GM12878 (cell line): Measurements from ENCODE around the gene STKLD1. TPM values are rescaled to one million over a fixed set of nuclear protein-coding genes. Genes with fewer than 3 reads are reported as not detected.

Experiments
- ASH2L ChIP-seq: fragments of 300-600, 200-600 bp; sonication (generic); IDR thresholded peaks from 2 replicates; pipeline ENCODE4 v1.6.1; 2017; ENCODE audit warnings: low read depth, mild to moderate bottlenecking, borderline replicate concordance
- ATF7 ChIP-seq: fragments of 450-650 bp; IDR thresholded peaks from 2 replicates; pipeline ENCODE4 v1.6.1; 2016; ENCODE audit warnings: low read depth, mild to moderate bottlenecking
- CBX5 ChIP-seq: sonication (generic); IDR thresholded peaks from 2 replicates; pipeline ENCODE4 v1.6.1; 2016; ENCODE audit warnings: low read depth, moderate library complexity, mild to moderate bottlenecking, inconsistent platforms
- CEBPB ChIP-seq, 2 experiments: fragments of 150-350 bp in 1 of 2; IDR thresholded peaks; 2 replicates each; pipeline ENCODE4 v1.6.1; 2012 to 2014; ENCODE audit warnings: low read depth in 2 of 2, low read length in 2 of 2, borderline replicate concordance in 1 of 2, inconsistent platforms in 1 of 2
- E2F8 ChIP-seq: fragments of 450-650 bp; IDR thresholded peaks from 2 replicates; pipeline ENCODE4 v1.6.1; 2018; ENCODE audit warnings: mild to moderate bottlenecking, low read depth, moderate library complexity; ENCODE audit not compliant: partially characterized antibody
- ESRRA ChIP-seq: IDR thresholded peaks from 2 replicates; pipeline ENCODE4 v1.6.1; 2012; ENCODE audit warnings: mild to moderate bottlenecking, low read length, improper control_type of control experiment
- GABPA ChIP-seq: IDR thresholded peaks from 2 replicates; pipeline ENCODE4 v1.6.1; 2014; ENCODE audit warnings: antibody characterized with exemption, low read depth, mild to moderate bottlenecking, inconsistent platforms
- IRF3 ChIP-seq: fragments of 450-650 bp; IDR thresholded peaks from 2 replicates; pipeline ENCODE4 v1.6.1; 2014; ENCODE audit warnings: mild to moderate bottlenecking
- JUND ChIP-seq: IDR thresholded peaks from 2 replicates; pipeline ENCODE4 v1.6.1; 2012; ENCODE audit warnings: low read depth, mild to moderate bottlenecking, low read length, improper control_type of control experiment, moderate library complexity
- MAX ChIP-seq: IDR thresholded peaks from 2 replicates; pipeline ENCODE4 v1.6.1; 2012; ENCODE audit warnings: low read depth, low read length, improper control_type of control experiment
- MYB ChIP-seq: fragments of 150-350 bp; IDR thresholded peaks from 2 replicates; pipeline ENCODE4 v1.6.1; 2014; ENCODE audit warnings: mild to moderate bottlenecking, low read depth, low read length, borderline replicate concordance
- NBN ChIP-seq: fragments of 450-650 bp; IDR thresholded peaks from 2 replicates; pipeline ENCODE4 v1.6.1; 2016
- NR2C2 ChIP-seq: IDR thresholded peaks from 2 replicates; pipeline ENCODE4 v1.6.1; 2011; ENCODE audit warnings: borderline replicate concordance, low read depth; ENCODE audit not compliant: control insufficient read depth, insufficient read length
- PAX5 ChIP-seq: IDR thresholded peaks from 2 replicates; pipeline ENCODE4 v1.6.1; 2011; ENCODE audit warnings: low read depth, low read length, borderline replicate concordance
- POLR2A ChIP-seq: IDR thresholded peaks from 2 replicates; pipeline ENCODE4 v1.6.1; 2011; ENCODE audit warnings: low read depth, mild to moderate bottlenecking, low read length
- REST ChIP-seq: IDR thresholded peaks from 2 replicates; pipeline ENCODE4 v1.6.1; 2012; ENCODE audit warnings: mild to moderate bottlenecking, low read depth, low read length
- SIX5 ChIP-seq: IDR thresholded peaks from 2 replicates; pipeline ENCODE4 v1.6.1; 2011; ENCODE audit warnings: mild to moderate bottlenecking, low read depth, low read length, moderate library complexity; ENCODE audit not compliant: severe bottlenecking
- TAF1 ChIP-seq: IDR thresholded peaks from 2 replicates; pipeline ENCODE4 v1.6.1; 2011; ENCODE audit warnings: mild to moderate bottlenecking, low read depth, low read length, borderline replicate concordance
- USF1 ChIP-seq: IDR thresholded peaks from 2 replicates; pipeline ENCODE4 v1.6.1; 2011; ENCODE audit warnings: borderline replicate concordance, low read depth, mild to moderate bottlenecking, moderate library complexity, mixed read lengths, low read length; ENCODE audit not compliant: insufficient read depth; ENCODE audit errors: extremely low read length
- WRNIP1 ChIP-seq: IDR thresholded peaks from 2 replicates; pipeline ENCODE4 v1.6.1; 2011; ENCODE audit warnings: low read depth, low read length, improper control_type of control experiment, borderline replicate concordance
- ZSCAN29 ChIP-seq: fragments of 450-650 bp; IDR thresholded peaks from 2 replicates; pipeline ENCODE4 v1.6.1; 2017; ENCODE audit warnings: mild to moderate bottlenecking, moderate library complexity
- polyA plus RNA-seq, 11 experiments: library from polyadenylated mRNA; depleted of rRNA in 4 of 11; unstranded in 6 of 11; stranded (reverse) in 5 of 11; fragments of >200 nt; fragmentation: Nextera tagmentation in 4 of 11; fragmentation: Illumina TruSeq in 1 of 11; extraction: Ambion mirVana in 4 of 11; extraction: Trizol in 1 of 11; gene quantifications; 1 replicate in 1 of 11; 2 replicates in 10 of 11; pipeline versions ENCODE4 v1.2.1 to v1.2.3, GENCODE V29; 2011 to 2016; ENCODE audit warnings: inconsistent platforms in 2 of 11, missing spikeins in 2 of 11, low read depth in 1 of 11
- total RNA-seq, 4 experiments: library from RNA; depleted of rRNA in 3 of 4; stranded (reverse); fragments of >200 nt in 3 of 4; fragmentation: Illumina TruSeq in 1 of 4; extraction: Trizol in 1 of 4; gene quantifications; 2 replicates each; pipeline versions ENCODE4 v1.2.1 to v1.2.3, GENCODE V29; 2013 to 2021

The STKLD1 gene
- total and polyA plus RNA-seq, 10 of the 15 experiments (the other 5 are each of a cell fraction or from before 2014, with no cell fraction given): 0.07 to 0.40 (median 0.29) TPM; not detected in 4

- TF ChIP-seq E2F8: peak; percentile 97
- TF ChIP-seq PAX5: peak; percentile 49; the same call in 1 of the 2 replicates
- TF ChIP-seq IRF3: peak; percentile 26; the same call in 1 of the 2 replicates
- no peak for TF ChIP-seq JUND
- TF ChIP-seq POLR2A: peak; percentile 87
- TF ChIP-seq TAF1: peak; percentile 78
- TF ChIP-seq CEBPB (IDR thresholded peaks at IDR 0.05; ENCODE audit: borderline replicate concordance in 1 of 2, low read depth in 2 of 2, low read length in 2 of 2): no peak
- no peak for TF ChIP-seq WRNIP1
- TF ChIP-seq ASH2L: no peak
- TF ChIP-seq NR2C2: no peak
- 0 out of 2 replicates have a peak, but pooled peaks have one; percentile 53 for TF ChIP-seq CBX5
- TF ChIP-seq MYB: no peak
- peak; percentile 97 for TF ChIP-seq GABPA
- TF ChIP-seq ESRRA: no peak
- TF ChIP-seq ATF7: peak; percentile 62; the same call in 1 of the 2 replicates
- peak; percentile 66 for TF ChIP-seq SIX5
- TF ChIP-seq MAX: peak; percentile 76; the same call in 1 of the 2 replicates
- TF ChIP-seq ZSCAN29: peak; percentile 90
- no peak for TF ChIP-seq REST
- TF ChIP-seq NBN: peak; percentile 98
- peak; percentile 58 for TF ChIP-seq USF1
Measured at GRCh38 chr9:133417541-133418461, 41.6 kb downstream of the STKLD1 start, which contains the start of gene REXO4 (continued).
